Smooth muscle cell (in vitro differentiated cells): Measurements from ENCODE around the gene FAM118A. TPM values are rescaled to one million over a fixed set of nuclear protein-coding genes. Genes with fewer than 3 reads are reported as not detected.
A peak's percentile ranks its signal among the peaks of the same experiment; 100 is the strongest.

Experiments used
- DNase-seq: peaks from one replicate; lab custom pipeline; 2025; ENCODE audit not compliant: unreplicated experiment; lab: John Stamatoyannopoulos, UW
- H2AFZ ChIP-seq: fragments of 200-600 bp; sonication (generic); 2 replicates; pipeline ENCODE4 v1.6.0; 2016; ENCODE audit warnings: antibody characterized with exemption, low read depth, mild to moderate bottlenecking
- H3F3A ChIP-seq: fragments of 200-600 bp; sonication (generic); 2 replicates; pipeline ENCODE4 v1.6.0; 2017; ENCODE audit warnings: antibody characterized with exemption, low read depth
- H3K27ac ChIP-seq: fragments of 200-600 bp; sonication (generic); 2 replicates; pipeline ENCODE4 v1.5.1; 2016; ENCODE audit warnings: low read depth, mild to moderate bottlenecking
- H3K27me3 ChIP-seq: fragments of 200-600 bp; sonication (generic); 2 replicates; pipeline ENCODE4 v1.6.1; 2016; ENCODE audit warnings: low read depth, mild to moderate bottlenecking
- H3K36me3 ChIP-seq: fragments of 200-600 bp; sonication (generic); 2 replicates; pipeline ENCODE4 v1.5.1; 2016; ENCODE audit warnings: low read depth
- H3K4me1 ChIP-seq: fragments of 200-600 bp; sonication (generic); 2 replicates; pipeline ENCODE4 v1.5.1; 2016; ENCODE audit warnings: low read depth
- H3K4me2 ChIP-seq: fragments of 200-600 bp; sonication (generic); 2 replicates; pipeline ENCODE4 v1.6.0; 2016; ENCODE audit warnings: mild to moderate bottlenecking
- H3K4me3 ChIP-seq: fragments of 200-600 bp; sonication (generic); 2 replicates; pipeline ENCODE4 v1.5.1; 2016; ENCODE audit warnings: mild to moderate bottlenecking
- H3K79me2 ChIP-seq: fragments of 200-600 bp; sonication (generic); 2 replicates; pipeline ENCODE4 v1.6.0; 2016; ENCODE audit warnings: low read depth, mild to moderate bottlenecking
- H3K9ac ChIP-seq: fragments of 200-600 bp; sonication (generic); 2 replicates; pipeline ENCODE4 v1.6.0; 2016; ENCODE audit warnings: low read depth
- H3K9me3 ChIP-seq: fragments of 200-600 bp; sonication (generic); replicated peaks from 2 replicates; pipeline ENCODE4 v1.5.1; 2016; ENCODE audit warnings: low read depth
- H4K20me1 ChIP-seq: fragments of 200-600 bp; sonication (generic); 2 replicates; pipeline ENCODE4 v1.6.0; 2016; ENCODE audit warnings: low read depth
- CTCF ChIP-seq: fragments of 200-600 bp; sonication (generic); IDR thresholded peaks from 2 replicates; pipeline ENCODE4 v1.5.1; 2017; ENCODE audit warnings: borderline replicate concordance, mild to moderate bottlenecking, antibody characterized with exemption; ENCODE audit not compliant: insufficient read depth, poor library complexity, severe bottlenecking
- WGBS: methylation state at CpG from one replicate; pipeline ENCODE4 v1.1.7; 2016; ENCODE audit warnings: low lambda C conversion rate; 5-methylcytosine and 5-hydroxymethylcytosine counted together
- polyA plus RNA-seq: library from polyadenylated mRNA; unstranded; fragments of >200 nt; fragmentation: Nextera tagmentation; extraction: Ambion mirVana; gene quantifications from 2 replicates; pipeline ENCODE4 v1.2.1, GENCODE V29; 2016
- total RNA-seq: library from RNA; depleted of rRNA; stranded (reverse); fragments of >200 nt; gene quantifications from 2 replicates; pipeline ENCODE4 v1.2.3, GENCODE V29; 2014

Gene FAM118A
- total and polyA plus RNA-seq, 2 experiments from 2014 or later: 36.6 to 60.3 TPM

- no peak for DNase-seq
- no peak overlapping the region for H2AFZ ChIP-seq
- H3K27me3 ChIP-seq: no peaks in the 10 kb centered on the region
- TF ChIP-seq CTCF: no peak
- H3F3A ChIP-seq: no peaks in the 10 kb centered on the region
- H3K27ac ChIP-seq: no peak overlapping the region
- H3K36me3 ChIP-seq: no peaks in the 10 kb centered on the region
- no peaks in the 10 kb centered on the region for H3K9me3 ChIP-seq
- WGBS: 56% methylated on average over 14 of the region's 14 CpGs
- H3K9ac ChIP-seq: peak overlapping the region; percentile 87
- peak overlapping the region; percentile 100 for H3K4me2 ChIP-seq
- peaks cover 55% of the 10 kb centered on the region for H3K79me2 ChIP-seq
- H4K20me1 ChIP-seq: peaks cover 10% of the 10 kb centered on the region
- H3K4me3 ChIP-seq: peak overlapping the region; percentile 91
- peaks cover 24% of the 10 kb centered on the region for H3K4me1 ChIP-seq
Measured at GRCh38 chr22:45310977-45311531, 1.3 kb downstream of the FAM118A start.

GRCh38 chr22:45312415-45312814, 2.7 kb downstream of the FAM118A start:
- Histone ChIP-seq H3K27me3 (no peaks in the 10 kb centered on the region), H3K36me3 (no peaks in the 10 kb centered on the region), H2AFZ (no peak overlapping the region), H3K4me2 (no peak overlapping the region), H4K20me1 (peaks cover 10% of the 10 kb centered on the region), H3K4me3 (no peak overlapping the region), H3K9ac (no peak overlapping the region), H3F3A (peaks cover under 1% of the 10 kb centered on the region), H3K27ac (peak overlapping the region; percentile 5), H3K9me3 (no peaks in the 10 kb centered on the region), H3K79me2 (peaks cover 65% of the 10 kb centered on the region), H3K4me1 (peaks cover 24% of the 10 kb centered on the region)
- WGBS: 86% methylated on average over 8 of the region's 8 CpGs
- DNase-seq: no peak
- TF ChIP-seq CTCF: no peak

GRCh38 chr22:45312856-45313255, 3.1 kb downstream of the FAM118A start:
- 31% methylated on average over 4 of the region's 4 CpGs for WGBS

More at GRCh38 chr22:45312856-45313255, 3.1 kb downstream of the FAM118A start:
- DNase-seq: no peak
- Histone ChIP-seq H3K36me3 (no peaks in the 10 kb centered on the region), H3K4me2 (no peak overlapping the region), H2AFZ (no peak overlapping the region), H3K9ac (no peak overlapping the region), H3F3A (peaks cover 5% of the 10 kb centered on the region), H3K27me3 (no peaks in the 10 kb centered on the region), H4K20me1 (peaks cover 10% of the 10 kb centered on the region), H3K79me2 (peaks cover 65% of the 10 kb centered on the region), H3K4me1 (peaks cover 24% of the 10 kb centered on the region), H3K27ac (peak overlapping the region; percentile 5), H3K4me3 (no peak overlapping the region), H3K9me3 (no peaks in the 10 kb centered on the region)
- no peak for TF ChIP-seq CTCF
